Uterus (tissue), 2 donors: ENCODE results near the gene SRRM3.

Source experiments
- CTCF ChIP-seq, 4 experiments: fragments of 200-600 bp in 2 of 4; fragments of 450-650 bp in 2 of 4; sonication (generic) in 2 of 4; IDR thresholded peaks; one replicate each; pipeline ENCODE4 v1.5.1; 2016 to 2019; ENCODE audit warnings: antibody characterized with exemption in 4 of 4, mild to moderate bottlenecking in 2 of 4, moderate library complexity in 1 of 4
- POLR2A ChIP-seq, 2 donors: fragments of 450-650 bp; IDR thresholded peaks; one replicate each; pipeline ENCODE4 v1.6.1; 2016; ENCODE audit warnings: antibody characterized with exemption in 2 of 2, mild to moderate bottlenecking in 1 of 2, moderate library complexity in 1 of 2

GRCh38 chr7:76280408-76280807, 78.7 kb downstream of the SRRM3 start:
- no peak for TF ChIP-seq CTCF (IDR thresholded peaks at IDR 0.05)
- TF ChIP-seq POLR2A (IDR thresholded peaks at IDR 0.05): no peak
